GM12875 (cell line): ENCODE results near the gene SIRT7.

ENCODE experiments used
- H3K4me3 ChIP-seq: one replicate; pipeline ENCODE4 v1.5.1; 2011; ENCODE audit warnings: low read depth, low read length, control low read depth
- CTCF ChIP-seq: IDR thresholded peaks from 2 replicates; pipeline ENCODE4 v1.5.1; 2011; ENCODE audit warnings: low read depth, mild to moderate bottlenecking, control low read depth, inconsistent platforms, low read length, moderate library complexity, borderline replicate concordance; ENCODE audit not compliant: insufficient read depth

Gene SIRT7

GRCh38 chr17:81885454-81885853, 32.5 kb downstream of the SIRT7 start:
- TF ChIP-seq CTCF = no peak
- H3K4me3 ChIP-seq = no peak overlapping the region

GRCh38 chr17:81884968-81885367, 33.0 kb downstream of the SIRT7 start:
- H3K4me3 ChIP-seq = no peak overlapping the region
- TF ChIP-seq CTCF = no peak

GRCh38 chr17:81884520-81884919, 33.5 kb downstream of the SIRT7 start:
- TF ChIP-seq CTCF = no peak
- H3K4me3 ChIP-seq = no peak overlapping the region

- no peak overlapping the region for H3K4me3 ChIP-seq
- no peak for TF ChIP-seq CTCF
These were observed 38.9 kb downstream of the SIRT7 start for GRCh38 chr17:81879121-81879520.

GRCh38 chr17:81878294-81878693, 39.7 kb downstream of the SIRT7 start:
- TF ChIP-seq CTCF = no peak
- H3K4me3 ChIP-seq = no peak overlapping the region

GRCh38 chr17:81877569-81877968, 40.4 kb downstream of the SIRT7 start:
- no peak overlapping the region for H3K4me3 ChIP-seq
- no peak for TF ChIP-seq CTCF

- H3K4me3 ChIP-seq = peak overlapping the region; percentile 81
- TF ChIP-seq CTCF = peak; percentile 35; the same call in 1 of the 2 replicates
These were observed 46.4 kb downstream of the SIRT7 start for GRCh38 chr17:81871387-81872230.
